ENCODE results near the gene LRMDA. TPM values are rescaled to one million over a fixed set of nuclear protein-coding genes. Genes with fewer than 3 reads are reported as not detected.

LRMDA gene
- total RNA-seq, 1 donor from 2014 or later: 0.19 TPM

GRCh38 chr10:75859141-75859540 is 427.7 kb downstream of the LRMDA start:
- TF ChIP-seq CTCF (IDR thresholded peaks at IDR 0.05): no peak
- Mint-ChIP-seq H3K4me3 (ENCODE audit: unreplicated experiment) (no peak overlapping the region), H3K27ac (ENCODE audit: unreplicated experiment) (no peak overlapping the region), H3K4me1 (ENCODE audit: unreplicated experiment) (no peaks in the 10 kb centered on the region), H3K9me3 (ENCODE audit: unreplicated experiment) (no peaks in the 10 kb centered on the region), H3K27me3 (ENCODE audit: unreplicated experiment) (peaks cover 7% of the 10 kb centered on the region), H3K36me3 (ENCODE audit: unreplicated experiment) (no peaks in the 10 kb centered on the region)
- no peak for DNase-seq (ENCODE audit: extremely low spot score, unreplicated experiment)

- H3K4me1 Mint-ChIP-seq (ENCODE audit: unreplicated experiment): no peaks in the 10 kb centered on the region
- no peaks in the 10 kb centered on the region for H3K36me3 Mint-ChIP-seq (ENCODE audit: unreplicated experiment)
- H3K27me3 Mint-ChIP-seq (ENCODE audit: unreplicated experiment): peaks cover 7% of the 10 kb centered on the region
- DNase-seq (ENCODE audit: extremely low spot score, unreplicated experiment): no peak
- no peak overlapping the region for H3K4me3 Mint-ChIP-seq (ENCODE audit: unreplicated experiment)
- H3K27ac Mint-ChIP-seq (ENCODE audit: unreplicated experiment): no peak overlapping the region
- no peak for TF ChIP-seq CTCF (IDR thresholded peaks at IDR 0.05)
- no peaks in the 10 kb centered on the region for H3K9me3 Mint-ChIP-seq (ENCODE audit: unreplicated experiment)
These were observed 428.6 kb downstream of the LRMDA start for GRCh38 chr10:75860009-75860408.

- Mint-ChIP-seq H3K9me3 (ENCODE audit: unreplicated experiment) (no peaks in the 10 kb centered on the region), H3K4me1 (ENCODE audit: unreplicated experiment) (no peaks in the 10 kb centered on the region), H3K4me3 (ENCODE audit: unreplicated experiment) (no peak overlapping the region), H3K36me3 (ENCODE audit: unreplicated experiment) (no peaks in the 10 kb centered on the region), H3K27me3 (ENCODE audit: unreplicated experiment) (peaks cover 7% of the 10 kb centered on the region), H3K27ac (ENCODE audit: unreplicated experiment) (no peak overlapping the region)
- no peak for TF ChIP-seq CTCF (IDR thresholded peaks at IDR 0.05)
- DNase-seq (ENCODE audit: extremely low spot score, unreplicated experiment): no peak
These were observed 430.2 kb downstream of the LRMDA start for GRCh38 chr10:75861582-75861981.

- H3K27ac Mint-ChIP-seq (ENCODE audit: unreplicated experiment): no peak overlapping the region
- H3K9me3 Mint-ChIP-seq (ENCODE audit: unreplicated experiment): no peaks in the 10 kb centered on the region
- no peak for DNase-seq (ENCODE audit: extremely low spot score, unreplicated experiment)
- no peaks in the 10 kb centered on the region for H3K4me1 Mint-ChIP-seq (ENCODE audit: unreplicated experiment)
- H3K27me3 Mint-ChIP-seq (ENCODE audit: unreplicated experiment): peaks cover 7% of the 10 kb centered on the region
- no peak overlapping the region for H3K4me3 Mint-ChIP-seq (ENCODE audit: unreplicated experiment)
- TF ChIP-seq CTCF (IDR thresholded peaks at IDR 0.05): no peak
- H3K36me3 Mint-ChIP-seq (ENCODE audit: unreplicated experiment): no peaks in the 10 kb centered on the region
These were observed 431.5 kb downstream of the LRMDA start for GRCh38 chr10:75862935-75863334.

GRCh38 chr10:75864717-75865116 is 433.3 kb downstream of the LRMDA start:
- Mint-ChIP-seq H3K9me3 (ENCODE audit: unreplicated experiment) (no peaks in the 10 kb centered on the region), H3K4me3 (ENCODE audit: unreplicated experiment) (no peak overlapping the region), H3K36me3 (ENCODE audit: unreplicated experiment) (no peaks in the 10 kb centered on the region), H3K27me3 (ENCODE audit: unreplicated experiment) (peaks cover 2% of the 10 kb centered on the region), H3K27ac (ENCODE audit: unreplicated experiment) (no peak overlapping the region), H3K4me1 (ENCODE audit: unreplicated experiment) (no peaks in the 10 kb centered on the region)
- DNase-seq (ENCODE audit: extremely low spot score, unreplicated experiment): no peak
- TF ChIP-seq CTCF (IDR thresholded peaks at IDR 0.05): no peak
